Measurements from ENCODE around the gene MEST.

GRCh38 chr7:130486114-130486953 is 5.6 kb upstream of the MEST start:
- peak; percentile 38 for TF ChIP-seq CTCF (IDR thresholded peaks at IDR 0.05)
- no peak for TF ChIP-seq PBX3 (IDR thresholded peaks at IDR 0.05)
- TF ChIP-seq YY1 (IDR thresholded peaks at IDR 0.05; ENCODE audit: low read depth): no peak
- no peak for TF ChIP-seq RFX5 (IDR thresholded peaks at IDR 0.05; ENCODE audit: low read length)
- no peak for TF ChIP-seq RXRA (IDR thresholded peaks at IDR 0.05; ENCODE audit: borderline replicate concordance, low read depth)
- no peak for TF ChIP-seq USF1 (IDR thresholded peaks at IDR 0.05; ENCODE audit: borderline replicate concordance, low read depth)
- TF ChIP-seq REST (IDR thresholded peaks at IDR 0.05; ENCODE audit: low read depth, low read length): no peak
- TF ChIP-seq EZH2phosphoT487 (IDR thresholded peaks at IDR 0.05; ENCODE audit: borderline replicate concordance, low read depth): no peak
- TF ChIP-seq NRF1 (IDR thresholded peaks at IDR 0.05; ENCODE audit: low read depth, low read length): no peak
- no peak for TF ChIP-seq GABPA (IDR thresholded peaks at IDR 0.05; ENCODE audit: low read depth)
- no peak for TF ChIP-seq EP300 (IDR thresholded peaks at IDR 0.05; ENCODE audit: borderline replicate concordance in 1 of 2, low read depth in 1 of 2, low read length in 1 of 2)
- TF ChIP-seq RCOR1 (IDR thresholded peaks at IDR 0.05; ENCODE audit: low read length): no peak
- no peak for TF ChIP-seq TCF12 (IDR thresholded peaks at IDR 0.05)
- no peak for TF ChIP-seq TAF1 (IDR thresholded peaks at IDR 0.05; ENCODE audit: borderline replicate concordance, low read depth, low read length)

Data from SK-N-SH (cell line).